NOMO-1 treated with DMSO at 0.1 percent for 48 hours (cell line): ENCODE results near the gene MRC2.
"Not testable (repeated sequence)": the region's sequence is repeated elsewhere in the genome, so short reads cannot be mapped to it uniquely, and the experiment has no call there.

Source experiments
- DNase-seq: peaks from one replicate; lab custom pipeline; 2025; ENCODE audit not compliant: unreplicated experiment; lab: John Stamatoyannopoulos, UW

Gene MRC2

DNA sequence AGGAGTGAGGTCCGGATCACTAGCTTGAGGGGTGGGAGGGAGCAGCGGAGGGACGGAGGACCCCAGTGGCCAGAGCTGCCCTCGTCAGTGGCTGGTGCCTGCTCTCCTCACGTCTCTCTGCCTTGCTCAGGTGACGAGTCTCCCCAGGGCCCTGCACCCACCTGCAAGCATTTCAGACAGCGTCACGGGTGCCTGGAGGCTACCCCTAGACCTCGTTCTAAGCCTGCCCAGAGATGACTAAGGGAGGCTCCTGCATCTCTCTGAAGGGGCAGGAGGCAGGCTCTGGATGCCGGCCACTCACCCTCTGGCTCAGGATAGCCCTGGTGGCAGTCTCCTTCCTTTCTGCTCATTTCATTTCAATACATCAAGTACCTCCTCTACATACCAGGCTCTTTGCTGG, 68.8 kb downstream of the MRC2 start:
- DNase-seq: no peak

DNA sequence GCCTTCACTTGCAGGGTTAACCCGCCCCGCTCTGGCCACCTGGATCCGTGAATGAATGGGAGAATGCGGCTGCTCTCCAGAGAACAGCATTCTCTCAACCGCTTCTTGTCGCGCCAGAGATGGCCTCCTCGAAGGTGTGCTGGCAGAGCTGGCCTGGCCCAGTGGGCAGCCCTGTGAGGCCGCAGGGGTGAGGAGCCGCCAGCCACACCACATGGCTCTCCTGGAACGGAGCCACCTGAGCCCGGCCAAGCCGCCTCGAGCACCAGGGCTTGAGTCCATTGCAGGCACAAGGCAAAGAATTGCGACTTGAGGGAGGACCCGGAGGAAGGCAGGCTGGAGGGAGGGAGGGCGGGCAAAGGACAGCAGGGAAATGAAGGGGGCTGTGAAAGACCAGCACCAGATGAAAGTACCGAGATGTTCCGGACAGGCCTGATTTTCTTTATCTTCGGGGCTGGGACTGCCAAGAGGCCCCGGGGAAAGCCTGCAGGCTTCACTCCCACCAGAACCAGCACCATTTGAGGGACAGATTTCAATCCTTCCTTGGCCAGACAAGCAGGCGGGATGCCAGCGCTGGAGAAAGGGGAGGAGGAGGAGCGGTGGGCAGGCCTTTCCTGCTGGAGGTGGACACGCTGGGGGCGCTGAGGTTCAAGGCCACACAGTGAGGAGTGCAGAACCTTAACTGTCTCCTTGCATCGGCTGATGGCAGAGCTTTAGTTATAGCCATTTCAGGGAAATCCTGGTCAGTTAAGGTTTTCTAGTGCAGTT, 69.4 kb downstream of the MRC2 start:
- no peak for DNase-seq

DNA sequence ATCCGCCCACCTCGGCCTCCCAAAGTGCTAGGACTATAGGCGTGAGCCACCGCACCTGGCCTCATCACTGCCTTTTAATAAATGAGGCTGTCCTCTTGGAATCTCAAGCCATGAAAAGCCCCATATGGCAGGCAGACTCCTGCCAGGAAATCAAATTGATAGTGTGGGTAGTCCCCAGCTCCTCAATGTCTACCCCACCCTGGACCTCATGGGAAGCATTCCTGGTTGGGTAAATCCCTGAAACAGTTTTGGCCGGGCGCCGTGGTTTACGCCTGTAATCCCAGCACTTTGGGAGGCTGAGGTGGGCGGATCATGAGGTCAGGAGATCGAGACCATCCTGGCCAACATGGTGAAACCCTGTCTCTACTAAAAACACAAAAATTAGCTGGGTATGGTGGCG, 71.0 kb downstream of the MRC2 start:
- DNase-seq: not testable (repeated sequence)

DNA sequence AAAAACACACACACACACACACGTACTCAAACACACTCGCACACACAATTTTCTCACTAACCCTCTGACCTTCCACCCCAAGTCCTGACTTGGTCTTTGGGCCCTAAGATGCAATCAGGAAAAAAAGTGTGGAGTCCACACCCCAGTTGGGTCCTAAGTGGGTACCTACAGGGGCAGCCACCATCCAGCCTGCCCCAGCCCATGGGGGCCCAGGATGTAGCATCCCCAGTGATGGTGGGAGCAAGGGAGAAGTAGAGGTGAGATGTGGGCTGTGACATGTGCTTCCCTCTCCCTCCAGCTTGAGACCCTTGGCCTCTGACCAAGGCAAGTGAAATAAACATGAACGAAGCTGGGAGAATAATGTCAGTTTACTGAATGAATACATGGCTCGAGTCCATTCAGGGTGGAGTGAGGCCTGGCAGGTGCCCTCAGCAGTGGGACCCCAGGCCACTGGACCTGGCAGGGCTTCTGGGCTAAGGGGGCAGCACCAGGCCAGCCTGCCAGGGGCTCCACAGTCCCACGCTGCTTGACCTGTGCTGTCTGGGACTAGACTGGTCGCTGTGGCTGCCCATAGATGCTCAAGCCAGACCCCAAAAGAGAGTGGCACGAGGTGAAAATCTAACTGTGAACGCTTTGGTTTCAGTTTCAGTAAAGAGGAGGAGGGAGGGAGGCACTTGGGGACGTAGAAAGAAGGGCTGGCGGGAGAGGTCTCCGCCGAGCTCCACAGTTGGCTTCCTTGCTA, 73.7 kb downstream of the MRC2 start:
- no peak for DNase-seq

DNA sequence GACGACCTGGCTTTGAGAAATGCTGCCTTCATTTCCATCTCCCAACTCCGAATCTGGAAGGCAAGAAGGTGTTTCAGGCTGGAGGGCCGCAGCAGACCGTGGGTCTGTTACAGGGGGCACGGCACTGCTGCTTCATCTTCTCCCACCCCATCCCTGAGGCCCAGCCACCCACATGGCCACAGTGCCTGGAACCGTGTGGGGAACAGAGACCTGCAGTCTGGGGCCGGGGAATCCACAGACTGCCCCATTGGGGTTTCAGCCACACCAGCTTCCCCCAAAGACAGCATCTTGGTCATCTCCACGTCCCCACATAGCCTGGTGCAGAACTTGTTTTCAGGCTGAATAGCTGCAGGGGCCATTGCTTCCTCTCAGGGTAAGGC, 74.2 kb downstream of the MRC2 start:
- DNase-seq: no peak

DNA sequence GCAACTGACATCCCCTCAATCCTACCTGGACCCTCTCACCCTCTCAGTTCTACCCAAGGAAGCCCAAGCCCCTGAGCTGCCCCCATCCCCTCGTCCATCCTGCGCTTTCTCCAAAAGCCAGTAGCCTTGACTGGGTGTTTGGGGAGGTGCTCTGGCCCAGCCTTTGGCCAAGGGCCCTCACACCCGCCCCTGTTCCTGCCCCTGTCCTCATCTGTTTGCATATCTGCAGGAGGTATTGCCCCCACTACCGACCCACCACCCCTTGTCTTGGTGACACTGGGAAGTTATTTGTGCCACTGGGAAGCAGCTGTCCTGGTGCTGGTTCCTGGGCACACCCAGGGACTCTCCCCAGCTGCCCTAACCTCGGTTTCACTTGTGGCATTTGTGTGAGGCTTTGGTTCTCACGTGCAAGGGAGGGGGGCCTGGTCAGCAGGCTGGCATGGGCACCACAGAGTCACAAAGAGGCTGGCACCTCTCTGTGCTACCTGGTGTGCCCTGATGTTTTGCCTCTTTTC, 75.3 kb downstream of the MRC2 start:
- no peak for DNase-seq

DNA sequence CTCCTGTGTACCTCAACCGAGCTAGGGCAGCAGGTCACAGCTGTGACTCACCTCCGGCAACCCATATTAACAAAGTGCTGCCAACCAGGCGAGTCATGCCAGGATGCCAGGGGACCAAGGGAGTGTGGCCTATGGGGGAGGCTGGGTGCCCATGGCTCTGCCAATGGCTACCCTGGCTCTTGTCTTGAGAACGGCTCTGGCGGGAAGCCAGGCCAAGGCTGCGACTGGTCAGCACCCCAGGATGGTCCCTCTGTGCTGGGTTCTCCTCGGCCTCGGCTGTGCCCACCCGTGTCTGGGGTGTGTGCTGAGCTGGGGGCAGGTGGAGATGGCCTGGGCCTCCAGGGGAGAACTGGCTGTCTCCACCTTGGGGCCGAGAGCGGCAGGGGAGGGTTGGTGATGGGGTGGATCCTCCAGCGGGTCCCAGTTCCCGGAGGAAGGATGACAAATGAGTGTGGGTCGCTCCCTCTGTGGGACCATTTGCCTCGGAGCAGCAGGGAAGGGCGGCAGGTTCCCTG, 75.8 kb downstream of the MRC2 start:
- DNase-seq: no peak

DNA sequence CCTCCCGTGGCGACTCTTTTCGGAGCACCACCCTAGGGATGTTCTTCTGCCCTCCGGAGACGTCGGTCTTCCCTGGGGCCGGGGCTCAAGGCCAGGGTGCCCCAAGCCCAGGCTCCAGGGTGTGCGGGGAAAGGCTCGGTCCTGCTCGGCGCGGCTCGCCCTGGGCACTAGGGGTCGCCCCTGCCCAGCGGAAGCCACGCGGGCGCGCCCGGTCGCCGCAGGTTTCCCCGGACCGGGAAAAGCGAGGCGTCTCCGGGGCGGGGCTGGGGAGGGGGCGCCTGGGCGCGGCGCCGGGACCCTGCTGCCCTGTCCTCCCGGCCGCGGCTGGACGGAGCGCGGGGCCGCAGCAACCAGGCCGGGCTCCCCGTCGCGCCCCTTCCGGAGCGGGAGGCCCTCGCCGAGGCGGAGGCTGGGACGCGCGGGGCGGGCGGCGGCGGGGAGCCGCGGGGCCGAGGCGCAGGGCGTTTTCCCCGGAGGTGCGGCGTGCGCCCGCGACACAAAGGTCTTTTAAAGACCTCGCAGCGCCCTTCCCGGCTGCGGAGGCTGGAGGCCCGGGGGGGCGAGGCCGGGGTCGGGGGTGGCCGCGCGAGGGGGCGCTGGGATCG, 76.4 kb downstream of the MRC2 start:
- peak; percentile 37 for DNase-seq

DNA sequence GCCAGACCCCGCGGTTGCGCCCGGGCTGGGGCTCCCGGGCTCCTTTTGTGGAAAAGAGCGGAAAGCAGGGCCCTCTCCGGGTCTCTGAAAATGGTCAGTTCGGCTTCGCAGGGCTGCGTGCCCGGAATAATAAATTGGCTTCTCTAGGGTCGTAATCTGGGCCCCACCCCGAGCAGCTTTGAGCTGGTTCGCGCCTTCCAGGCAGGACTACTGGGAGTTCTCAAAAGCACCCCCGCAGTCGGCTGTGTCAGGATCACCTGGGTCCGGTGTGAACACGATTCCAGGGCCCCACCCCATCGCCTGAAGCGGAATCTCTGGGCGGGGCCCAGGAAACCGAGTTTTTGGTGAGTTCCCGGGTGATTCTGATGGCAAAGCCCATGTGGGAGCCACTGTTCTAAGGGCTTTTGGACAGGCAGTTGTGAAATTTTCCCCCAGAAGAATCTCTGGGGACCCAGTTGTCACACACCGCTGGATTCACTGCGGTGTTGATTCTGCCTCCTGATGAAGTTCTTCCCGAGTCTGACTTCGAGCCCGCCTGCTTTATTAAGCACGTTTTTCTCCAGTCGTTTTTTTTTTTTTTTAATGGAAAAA, 77.0 kb downstream of the MRC2 start:
- DNase-seq: no peak

DNA sequence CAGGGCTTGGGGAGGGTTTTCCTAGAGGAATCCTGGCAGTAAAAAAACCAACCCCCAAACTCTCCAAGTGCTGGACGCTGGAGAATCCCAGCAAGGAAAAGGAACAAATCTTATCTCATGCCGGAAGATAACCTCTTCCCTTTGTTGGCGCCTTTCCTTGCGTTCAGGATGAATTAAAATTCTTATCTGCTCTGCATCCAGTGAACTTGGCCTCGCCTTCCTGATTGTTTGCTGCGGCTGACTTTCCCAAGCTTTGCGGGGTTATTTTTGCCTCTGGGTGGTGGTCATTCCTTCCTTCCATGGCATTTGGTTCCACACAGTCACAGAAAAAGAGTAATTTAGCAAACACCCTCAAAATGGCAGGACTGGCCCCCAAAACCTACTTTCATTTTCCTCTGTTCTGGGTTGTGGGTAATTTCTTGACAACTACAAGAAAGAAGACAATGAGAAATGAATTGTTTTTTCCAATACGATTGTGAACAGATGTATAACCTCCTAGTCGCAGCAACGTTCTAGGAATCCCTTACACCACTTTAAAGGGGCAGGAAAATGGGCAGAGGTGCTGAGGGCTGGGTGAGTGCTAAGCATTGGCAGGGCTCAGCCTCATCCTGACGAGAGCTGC, 77.8 kb downstream of the MRC2 start:
- no peak for DNase-seq

DNA sequence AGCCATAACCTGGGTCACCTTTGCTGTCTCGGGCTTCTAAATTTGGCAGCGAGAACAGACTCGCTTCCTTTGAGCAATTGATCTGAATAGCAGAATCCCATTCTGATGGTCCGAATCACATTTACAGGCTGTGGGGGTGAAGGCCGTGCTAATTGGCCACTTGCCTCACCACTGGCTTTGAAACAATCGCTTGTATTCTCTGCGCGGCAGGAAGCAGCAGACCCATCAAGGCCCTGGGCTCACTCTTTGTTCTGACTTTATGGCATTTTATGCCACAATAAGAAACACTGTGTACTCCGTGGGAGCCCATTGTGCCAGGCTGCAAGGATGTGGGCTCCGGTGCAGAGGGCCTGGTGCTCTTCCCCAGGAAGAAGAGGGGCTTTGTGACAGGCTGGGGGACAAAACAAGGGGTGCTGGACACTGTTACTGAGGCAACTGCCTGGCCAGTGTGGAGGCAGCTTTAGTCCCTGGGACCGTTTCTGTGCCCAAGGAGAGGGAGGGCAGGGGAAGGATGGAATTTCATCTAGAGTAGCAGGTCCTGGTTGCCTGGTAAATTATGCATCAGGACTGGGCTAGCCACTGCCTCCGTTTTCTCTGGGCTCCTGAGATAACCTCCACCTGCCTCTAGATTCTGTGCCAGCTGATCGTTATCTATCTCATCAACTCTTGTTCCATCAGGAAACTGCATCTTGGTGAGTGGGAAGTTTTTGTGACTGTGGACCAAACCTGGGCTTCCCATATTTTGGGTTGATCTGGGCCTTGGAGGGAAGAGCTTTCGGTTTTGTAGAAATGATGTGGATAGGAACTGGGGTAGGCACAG, 78.5 kb downstream of the MRC2 start:
- no peak for DNase-seq

DNA sequence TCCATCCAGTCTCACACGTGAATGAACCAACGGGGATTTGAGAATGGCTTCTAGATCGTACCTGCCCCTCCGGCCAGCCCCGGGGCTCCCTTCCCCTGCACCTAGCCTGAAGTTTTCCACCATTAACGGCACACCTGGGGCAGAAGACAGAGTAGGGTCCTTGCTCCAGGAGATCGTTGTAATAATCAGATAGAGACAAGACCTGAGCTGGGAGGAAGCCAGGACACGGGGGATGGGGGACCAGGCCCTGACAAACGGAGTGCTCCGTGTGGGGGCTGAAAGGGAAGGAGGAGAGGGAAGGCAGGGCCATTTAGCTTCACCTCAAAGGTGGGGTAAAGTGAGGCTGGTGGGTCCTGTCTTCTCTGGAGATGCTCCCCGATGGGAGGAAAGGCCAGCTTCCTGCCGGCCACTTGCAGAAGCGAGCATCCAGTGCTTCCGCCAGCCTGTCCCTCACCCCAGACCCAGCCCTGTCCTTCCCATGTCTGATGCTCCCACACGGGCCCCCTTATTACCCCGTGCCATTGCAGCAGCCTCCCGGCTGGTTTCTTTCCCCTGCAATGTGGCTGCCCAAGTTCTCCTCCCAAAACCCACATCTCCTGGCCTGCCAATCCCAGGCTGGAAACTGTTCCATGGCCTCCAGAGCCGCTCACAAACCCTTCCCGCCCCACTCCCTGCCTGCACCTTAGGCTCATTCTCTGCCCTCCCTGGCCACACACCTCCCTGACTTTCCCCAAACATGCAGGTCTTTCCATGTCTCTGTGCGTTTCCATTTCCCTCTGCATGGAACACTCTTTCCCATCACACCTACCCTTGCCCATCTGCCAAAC, 79.3 kb downstream of the MRC2 start:
- no peak for DNase-seq

DNA sequence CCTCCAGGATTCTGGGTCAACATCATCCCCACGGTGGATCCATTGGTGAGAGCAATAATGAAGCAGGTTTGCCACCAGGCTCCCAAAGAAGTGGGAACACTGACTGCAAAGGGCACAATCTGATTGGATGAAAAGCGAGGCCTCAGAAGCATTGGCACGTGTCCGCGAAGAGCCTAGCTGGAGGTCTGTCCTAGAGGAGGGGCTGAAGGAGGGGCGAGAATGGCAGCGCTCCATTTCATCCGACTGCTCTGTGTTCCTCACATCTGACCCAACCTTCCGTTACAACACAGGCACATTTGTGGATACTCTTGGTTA, 79.9 kb downstream of the MRC2 start:
- no peak for DNase-seq

DNA sequence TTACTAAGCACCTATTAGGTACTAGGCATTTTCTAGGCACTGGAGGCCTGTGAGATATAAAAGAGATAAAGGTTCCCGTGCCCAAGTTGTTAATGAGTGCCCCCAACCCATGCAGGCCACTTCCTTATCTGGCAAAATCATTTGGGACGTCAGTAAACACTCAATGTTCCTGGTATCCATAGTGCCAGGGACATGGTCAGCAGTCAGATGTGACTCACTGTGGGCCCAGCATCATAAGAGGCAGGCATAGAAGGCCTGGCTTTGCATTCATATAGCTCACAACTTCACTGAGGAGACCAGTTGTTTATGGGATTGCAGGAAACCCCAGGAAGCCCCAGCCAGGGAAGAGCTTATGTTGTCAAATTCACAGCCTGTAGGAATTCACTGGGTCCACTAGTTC, 81.1 kb downstream of the MRC2 start:
- DNase-seq: no peak

DNA sequence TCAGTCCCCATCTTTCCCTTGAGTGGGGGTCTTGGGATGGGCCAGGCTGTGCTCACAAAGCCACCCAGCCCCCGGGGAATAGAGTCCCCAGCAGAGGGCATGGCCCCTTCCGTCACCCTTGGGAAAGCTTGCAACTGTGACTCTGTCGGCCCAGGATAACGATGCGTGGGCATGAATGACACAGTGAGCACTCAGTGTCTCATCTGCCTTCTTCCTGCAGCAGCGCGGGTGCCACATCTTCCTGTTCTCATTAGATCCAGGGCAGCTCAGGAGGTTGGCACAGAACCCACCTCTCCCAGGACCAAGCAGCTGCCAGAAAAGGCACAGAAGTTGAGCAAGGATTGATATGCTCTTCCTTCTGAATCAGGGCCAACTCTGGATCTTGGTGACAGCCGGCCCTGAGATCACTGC, 84.7 kb downstream of the MRC2 start:
- DNase-seq: no peak

DNA sequence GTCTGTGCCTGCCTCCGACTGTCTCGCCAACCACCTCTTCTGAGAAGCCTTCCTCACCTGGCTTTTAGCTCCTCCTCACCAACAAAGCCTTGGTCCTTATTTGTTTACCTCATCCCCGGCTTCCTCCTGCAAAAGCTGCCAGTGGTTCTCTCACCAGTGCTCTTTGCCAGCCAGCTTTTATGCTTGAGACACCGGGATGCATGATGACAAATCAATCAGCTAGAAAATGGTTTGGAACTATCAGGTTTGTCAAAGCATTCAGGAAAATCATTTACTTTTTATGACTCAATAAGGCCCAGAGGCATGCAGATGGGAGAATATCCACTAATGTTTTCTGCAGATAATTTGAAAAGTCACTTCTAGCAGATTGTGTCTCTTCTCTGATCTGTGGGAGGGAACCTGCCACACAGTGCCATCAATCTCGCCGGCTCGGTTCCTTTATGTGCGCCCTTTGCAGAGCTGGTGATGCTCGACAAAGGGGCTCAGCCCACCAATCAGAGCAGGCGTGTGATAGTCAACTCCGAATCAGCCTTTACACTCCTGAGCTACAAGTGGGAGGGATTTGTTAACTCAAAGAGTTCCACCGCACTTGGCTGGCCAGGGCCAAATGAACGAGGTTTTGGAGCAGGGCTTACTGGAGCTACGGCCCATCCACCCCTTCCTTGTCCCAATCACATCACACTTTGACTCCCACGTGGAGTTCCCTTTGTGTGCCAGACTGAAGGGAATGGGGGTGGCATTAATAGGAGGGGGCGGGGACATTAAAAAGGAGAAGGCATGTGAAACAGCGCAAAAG, 85.8 kb downstream of the MRC2 start:
- no peak for DNase-seq

DNA sequence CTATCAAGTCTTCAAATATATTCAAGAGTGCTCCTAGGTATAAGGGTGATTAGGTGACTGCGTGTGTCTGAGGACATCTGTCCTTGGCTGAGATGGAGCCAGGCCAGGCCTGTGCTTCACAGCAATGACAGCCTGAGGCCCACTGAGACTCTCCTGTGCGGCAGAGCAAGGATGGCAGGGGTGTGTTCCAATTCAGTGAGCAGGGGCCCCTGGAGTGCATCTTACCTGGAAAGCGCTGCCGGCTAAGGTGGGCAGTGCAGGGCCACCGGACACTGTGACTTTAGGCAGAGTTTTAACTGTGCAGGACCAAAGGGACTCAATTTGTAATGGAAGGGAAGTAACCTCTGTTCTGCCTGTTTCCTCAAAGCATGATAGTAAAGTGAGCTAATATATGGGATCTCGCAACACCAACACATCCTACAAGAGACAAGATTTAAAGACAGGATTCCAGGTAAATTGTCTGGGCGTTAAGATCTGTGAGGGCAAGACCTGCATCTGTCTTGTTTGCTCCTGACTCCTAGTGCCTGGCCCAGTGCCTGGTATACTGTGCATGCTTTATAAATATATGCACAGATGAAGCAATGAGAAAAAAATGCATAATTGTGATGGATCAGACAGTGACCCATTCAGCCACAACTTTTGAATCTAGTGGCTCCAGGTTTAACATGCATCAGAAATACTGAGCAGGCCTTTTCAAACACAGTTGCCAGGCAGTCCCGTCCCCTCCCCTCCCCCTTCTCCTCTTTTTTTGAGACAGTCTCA, 86.7 kb downstream of the MRC2 start:
- DNase-seq: no peak

DNA sequence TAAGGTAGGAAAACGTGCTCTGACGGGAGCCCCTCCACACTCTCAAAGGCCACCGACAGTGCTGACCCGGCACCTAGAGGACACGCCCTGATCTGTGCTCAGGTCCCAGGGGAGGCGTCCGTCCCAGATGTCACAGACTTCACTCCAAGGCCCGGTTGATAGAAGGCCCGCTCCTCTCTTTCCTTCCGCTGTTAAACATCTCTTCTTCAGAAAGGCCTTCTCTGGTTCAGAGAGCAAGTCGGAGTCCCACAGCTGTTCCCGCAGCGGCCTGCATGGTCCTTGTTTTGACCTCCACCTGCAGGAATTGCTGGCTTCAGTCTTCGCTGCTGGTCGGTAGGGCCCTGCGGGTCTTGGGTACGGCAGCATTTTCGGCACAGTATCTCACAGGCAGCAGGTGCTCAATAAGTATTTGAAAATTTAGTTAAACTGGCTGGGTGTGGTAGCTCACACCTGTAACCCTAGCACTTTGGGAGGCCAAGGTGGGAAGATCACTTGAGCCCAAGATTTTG, 88.5 kb downstream of the MRC2 start:
- no peak for DNase-seq
